ENCODE measurements around the gene FAM193B.

FAM193B gene

DNA sequence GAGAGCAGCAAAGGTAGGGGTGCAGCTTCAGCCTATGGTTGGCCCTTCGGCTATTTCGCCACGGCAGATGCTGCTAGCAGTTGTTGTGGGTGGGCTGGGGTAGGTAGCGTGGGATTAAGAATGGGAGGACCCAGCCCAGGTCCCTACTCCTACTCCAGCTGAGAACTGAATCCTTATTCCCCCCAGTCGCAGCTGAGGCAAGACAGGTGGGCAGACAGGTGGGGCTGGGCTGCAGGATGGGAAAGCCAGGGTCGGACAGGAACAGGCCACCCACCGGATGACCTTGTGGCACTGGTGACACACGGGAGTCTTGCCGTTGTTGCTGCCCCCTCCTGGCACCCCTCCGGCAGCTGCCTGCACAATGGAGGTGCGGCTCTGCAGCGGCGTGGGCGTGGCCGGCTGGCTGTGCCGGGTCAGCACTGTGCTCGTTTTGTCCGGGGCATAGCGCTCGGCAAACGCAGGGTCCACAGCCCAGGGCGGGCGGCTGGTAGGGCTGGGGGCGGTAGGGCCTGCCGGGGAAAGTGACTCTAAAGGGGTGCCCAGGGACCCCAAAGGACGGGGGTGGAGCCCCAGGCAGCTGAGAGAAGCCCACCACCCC, 65.1 kb downstream of the FAM193B start:
- TF ChIP-seq TAF1 (IDR thresholded peaks at IDR 0.05; ENCODE audit: borderline replicate concordance, insufficient read depth, low read length): no peak
- no peak for TF ChIP-seq POLR2AphosphoS5 (IDR thresholded peaks at IDR 0.05; ENCODE audit: low read depth, low read length)
- TF ChIP-seq SIN3A (IDR thresholded peaks at IDR 0.05; ENCODE audit: borderline replicate concordance, insufficient read depth, low read length): no peak
- TF ChIP-seq REST (IDR thresholded peaks at IDR 0.05; ENCODE audit: insufficient read depth in 1 of 2, low read depth in 2 of 2, low read length in 2 of 2): no peak
- TF ChIP-seq FOXP2 (optimal IDR thresholded peaks at IDR 0.05; ENCODE audit: borderline replicate concordance, extremely low read depth, extremely low read length, insufficient read depth): no peak

GRCh38 chr5:177487975-177488374, 66.4 kb downstream of the FAM193B start:
- no peak for TF ChIP-seq POLR2AphosphoS5 (IDR thresholded peaks at IDR 0.05; ENCODE audit: low read depth, low read length)

DNA sequence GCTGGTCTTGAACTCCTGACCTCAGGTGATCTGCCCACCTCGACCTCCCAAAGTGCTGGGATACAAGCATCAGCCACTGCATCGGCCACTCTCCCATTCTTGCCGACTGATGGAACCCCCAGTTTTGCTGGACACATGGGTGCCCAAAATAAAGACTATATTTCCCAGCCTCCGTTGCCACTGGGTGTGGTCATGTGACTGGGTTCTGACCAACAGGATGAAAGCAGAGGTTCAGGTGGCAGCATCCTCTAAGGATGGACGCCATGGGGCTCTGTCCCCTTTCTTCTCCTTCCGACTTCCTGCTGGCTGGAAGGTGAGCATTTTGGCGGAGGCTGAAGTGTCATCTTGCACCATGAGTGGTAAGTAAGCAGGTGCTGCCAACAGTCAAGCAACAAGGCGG, 67.2 kb downstream of the FAM193B start:
- no peak for TF ChIP-seq POLR2AphosphoS5 (IDR thresholded peaks at IDR 0.05; ENCODE audit: low read depth, low read length)
- no peak for TF ChIP-seq FOXP2 (optimal IDR thresholded peaks at IDR 0.05; ENCODE audit: borderline replicate concordance, extremely low read depth, extremely low read length, insufficient read depth)
- no peak for TF ChIP-seq TAF1 (IDR thresholded peaks at IDR 0.05; ENCODE audit: borderline replicate concordance, insufficient read depth, low read length)
- no peak for TF ChIP-seq REST (IDR thresholded peaks at IDR 0.05; ENCODE audit: insufficient read depth in 1 of 2, low read depth in 2 of 2, low read length in 2 of 2)
- no peak for TF ChIP-seq SIN3A (IDR thresholded peaks at IDR 0.05; ENCODE audit: borderline replicate concordance, insufficient read depth, low read length)

DNA sequence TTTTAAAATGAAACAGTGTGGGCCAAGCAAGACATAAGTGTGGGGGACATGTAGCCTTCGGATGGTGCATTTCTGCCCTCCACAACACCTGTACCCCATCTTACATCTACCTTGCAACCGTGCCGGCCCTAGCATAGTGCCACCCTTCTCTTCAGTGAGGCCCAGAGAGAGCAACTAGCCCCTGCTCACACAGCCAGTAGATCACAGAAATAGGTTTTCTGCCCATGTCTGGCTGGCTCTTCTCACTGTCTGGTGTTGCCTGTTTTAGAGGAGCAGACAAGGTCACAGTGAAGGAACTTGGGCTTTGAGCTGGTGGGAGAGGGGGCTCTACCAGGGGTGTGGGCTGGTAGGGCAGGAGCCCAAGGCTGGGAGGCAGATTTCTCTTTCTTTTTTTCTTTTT, 68.1 kb downstream of the FAM193B start:
- no peak for TF ChIP-seq SIN3A (IDR thresholded peaks at IDR 0.05; ENCODE audit: borderline replicate concordance, insufficient read depth, low read length)
- no peak for TF ChIP-seq POLR2AphosphoS5 (IDR thresholded peaks at IDR 0.05; ENCODE audit: low read depth, low read length)
- no peak for TF ChIP-seq REST (IDR thresholded peaks at IDR 0.05; ENCODE audit: insufficient read depth in 1 of 2, low read depth in 2 of 2, low read length in 2 of 2)
- TF ChIP-seq FOXP2 (optimal IDR thresholded peaks at IDR 0.05; ENCODE audit: borderline replicate concordance, extremely low read depth, extremely low read length, insufficient read depth): no peak
- no peak for TF ChIP-seq TAF1 (IDR thresholded peaks at IDR 0.05; ENCODE audit: borderline replicate concordance, insufficient read depth, low read length)

DNA sequence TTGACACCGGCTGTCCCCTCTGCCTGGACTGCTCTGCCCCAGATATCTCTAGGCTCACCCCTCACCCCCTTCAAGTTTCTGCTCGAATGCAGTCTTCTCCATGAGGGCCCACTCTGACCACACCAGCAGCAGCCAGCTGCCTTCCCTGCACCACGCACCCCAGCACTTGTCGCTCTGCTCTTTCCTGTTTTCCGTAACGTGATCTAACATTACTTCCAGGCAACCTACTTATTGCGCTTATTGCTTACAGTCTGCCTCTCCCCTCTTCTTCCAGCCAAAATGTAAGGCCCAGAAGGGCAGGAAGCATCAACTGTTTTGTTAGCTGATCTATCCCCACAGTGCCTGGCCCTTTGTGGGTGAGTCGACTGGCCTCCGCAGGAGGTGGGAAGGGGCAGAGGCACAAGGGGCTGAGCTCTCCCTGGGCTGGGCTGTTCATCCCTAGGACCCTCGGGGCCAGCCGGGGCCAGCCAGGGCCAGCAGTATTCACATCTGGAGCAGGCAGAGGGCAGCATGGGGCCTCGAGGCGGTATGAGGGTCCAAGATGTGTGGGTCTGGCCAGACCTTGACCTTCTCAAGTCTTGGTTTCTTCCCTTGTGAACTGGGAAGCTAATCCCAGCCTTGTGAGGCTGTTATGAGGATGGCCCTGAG, 69.3 kb downstream of the FAM193B start:
- TF ChIP-seq REST (IDR thresholded peaks at IDR 0.05; ENCODE audit: insufficient read depth in 1 of 2, low read depth in 2 of 2, low read length in 2 of 2) (no peak), FOXP2 (optimal IDR thresholded peaks at IDR 0.05; ENCODE audit: borderline replicate concordance, extremely low read depth, extremely low read length, insufficient read depth) (no peak), SIN3A (IDR thresholded peaks at IDR 0.05; ENCODE audit: borderline replicate concordance, insufficient read depth, low read length) (no peak), POLR2AphosphoS5 (IDR thresholded peaks at IDR 0.05; ENCODE audit: low read depth, low read length) (no peak; the same call in 1 of the 2 replicates), TAF1 (IDR thresholded peaks at IDR 0.05; ENCODE audit: borderline replicate concordance, insufficient read depth, low read length) (no peak)
